IPS-20b (cell line): ENCODE measurements around the gene RDH16.
A peak's percentile ranks its signal among the peaks of the same experiment; 100 is the strongest.

Experiments
- H3K27ac ChIP-seq: one replicate; pipeline ENCODE4 v1.5.1; 2013; ENCODE audit warnings: low read length
- H3K27me3 ChIP-seq: 2 replicates; pipeline ENCODE4 v1.6.1; 2013; ENCODE audit warnings: mild to moderate bottlenecking, low read length, inconsistent platforms; ENCODE audit not compliant: insufficient read depth
- H3K36me3 ChIP-seq: 2 replicates; pipeline ENCODE4 v1.6.1; 2013; ENCODE audit warnings: low read depth, mild to moderate bottlenecking, inconsistent platforms, low read length, moderate library complexity; ENCODE audit not compliant: insufficient read depth
- H3K4me1 ChIP-seq: 2 replicates; pipeline ENCODE4 v1.6.1; 2013; ENCODE audit warnings: mild to moderate bottlenecking, control low read depth, inconsistent platforms, low read length, moderate library complexity; ENCODE audit not compliant: insufficient read depth
- H3K4me3 ChIP-seq: 2 replicates; pipeline ENCODE4 v1.5.1; 2013; ENCODE audit warnings: mild to moderate bottlenecking, low read length, inconsistent platforms
- H3K9ac ChIP-seq: 2 replicates; pipeline ENCODE4 v1.6.1; 2013; ENCODE audit warnings: low read depth, mild to moderate bottlenecking, inconsistent platforms, low read length, moderate library complexity
- H3K9me3 ChIP-seq: 2 replicates; pipeline ENCODE4 v1.6.1; 2013; ENCODE audit warnings: mild to moderate bottlenecking, low read depth, low read length, inconsistent platforms; ENCODE audit not compliant: insufficient read depth

Gene RDH16

GRCh38 chr12:56957229-56958052, at the start of gene RDH16:
Gene RDH16, minus strand, starts transcription at chr12:56957608. Its CDS starts 146 bp downstream, at chr12:56957462.
- Histone ChIP-seq H3K27ac (no peak within 1 kb of the TSS), H3K36me3 (no peaks in the 10 kb centered on the region), H3K9ac (no peak within 1 kb of the TSS), H3K27me3 (no peaks in the 10 kb centered on the region), H3K4me1 (no peaks in the 10 kb centered on the region), H3K4me3 (no peak within 1 kb of the TSS), H3K9me3 (peaks cover 21% of the 10 kb centered on the region)

GRCh38 chr12:57006809-57007475, 49.5 kb upstream of the RDH16 start:
- H3K36me3 ChIP-seq: peaks cover 31% of the 10 kb centered on the region
- H3K9ac ChIP-seq: peak overlapping the region; percentile 53; the same call in 1 of the 2 replicates
- no peak overlapping the region for H3K27ac ChIP-seq
- H3K4me3 ChIP-seq: peak overlapping the region; percentile 59; the same call in 1 of the 2 replicates
- no peaks in the 10 kb centered on the region for H3K27me3 ChIP-seq
- no peaks in the 10 kb centered on the region for H3K9me3 ChIP-seq
- peaks cover 30% of the 10 kb centered on the region for H3K4me1 ChIP-seq

GRCh38 chr12:57005980-57006808, 48.8 kb upstream of the RDH16 start, which contains the start of gene ZBTB39:
Gene ZBTB39, minus strand, starts transcription at chr12:57006546. Its CDS starts 1,629 bp downstream, at chr12:57004917.
- peaks cover 25% of the 10 kb centered on the region; the same call in 1 of the 2 replicates for H3K4me1 ChIP-seq
- no peaks in the 10 kb centered on the region for H3K27me3 ChIP-seq
- peak within 1 kb of the TSS; percentile 93 for H3K4me3 ChIP-seq
- H3K9ac ChIP-seq: peak within 1 kb of the TSS; percentile 95
- H3K27ac ChIP-seq: peak within 1 kb of the TSS; percentile 37
- no peaks in the 10 kb centered on the region for H3K9me3 ChIP-seq
- H3K36me3 ChIP-seq: peaks cover 37% of the 10 kb centered on the region

- Histone ChIP-seq H3K9ac (no peak overlapping the region), H3K27ac (no peak overlapping the region), H3K9me3 (no peaks in the 10 kb centered on the region), H3K27me3 (no peaks in the 10 kb centered on the region), H3K4me1 (peaks cover 12% of the 10 kb centered on the region; the same call in 1 of the 2 replicates), H3K4me3 (peak overlapping the region; percentile 93; the same call in 1 of the 2 replicates), H3K36me3 (peaks cover 52% of the 10 kb centered on the region)
Measured at GRCh38 chr12:57004651-57005050, 47.2 kb upstream of the RDH16 start.

GRCh38 chr12:57003395-57003794, 46.0 kb upstream of the RDH16 start:
- Histone ChIP-seq H3K4me1 (peaks cover 6% of the 10 kb centered on the region; the same call in 1 of the 2 replicates), H3K27me3 (no peaks in the 10 kb centered on the region), H3K9ac (no peak overlapping the region), H3K4me3 (no peak overlapping the region), H3K27ac (no peak overlapping the region), H3K9me3 (no peaks in the 10 kb centered on the region), H3K36me3 (peaks cover 62% of the 10 kb centered on the region)

GRCh38 chr12:57001448-57001906, 44.1 kb upstream of the RDH16 start:
- Histone ChIP-seq H3K4me1 (peaks cover 6% of the 10 kb centered on the region; the same call in 1 of the 2 replicates), H3K27me3 (no peaks in the 10 kb centered on the region), H3K9me3 (no peaks in the 10 kb centered on the region), H3K27ac (no peak overlapping the region), H3K9ac (no peak overlapping the region), H3K4me3 (no peak overlapping the region), H3K36me3 (peaks cover 62% of the 10 kb centered on the region)

- no peak overlapping the region for H3K9ac ChIP-seq
- H3K4me3 ChIP-seq: no peak overlapping the region
- peaks cover 4% of the 10 kb centered on the region; the same call in 1 of the 2 replicates for H3K4me1 ChIP-seq
- no peaks in the 10 kb centered on the region for H3K27me3 ChIP-seq
- peaks cover 62% of the 10 kb centered on the region for H3K36me3 ChIP-seq
- no peaks in the 10 kb centered on the region for H3K9me3 ChIP-seq
- H3K27ac ChIP-seq: no peak overlapping the region
Measured at GRCh38 chr12:57000393-57000792, 43.0 kb upstream of the RDH16 start.

- Histone ChIP-seq H3K4me3 (no peak overlapping the region), H3K27ac (no peak overlapping the region), H3K36me3 (peaks cover 56% of the 10 kb centered on the region), H3K27me3 (no peaks in the 10 kb centered on the region), H3K9ac (no peak overlapping the region), H3K4me1 (no peaks in the 10 kb centered on the region), H3K9me3 (no peaks in the 10 kb centered on the region)
Measured at GRCh38 chr12:56999456-56999855, 42.0 kb upstream of the RDH16 start.

GRCh38 chr12:56998981-56999380, 41.6 kb upstream of the RDH16 start:
- H3K9me3 ChIP-seq: no peaks in the 10 kb centered on the region
- no peak overlapping the region for H3K27ac ChIP-seq
- no peak overlapping the region for H3K4me3 ChIP-seq
- H3K9ac ChIP-seq: no peak overlapping the region
- no peaks in the 10 kb centered on the region for H3K4me1 ChIP-seq
- no peaks in the 10 kb centered on the region for H3K27me3 ChIP-seq
- H3K36me3 ChIP-seq: peaks cover 51% of the 10 kb centered on the region

GRCh38 chr12:56998316-56998715, 40.9 kb upstream of the RDH16 start:
- peaks cover 44% of the 10 kb centered on the region for H3K36me3 ChIP-seq
- no peaks in the 10 kb centered on the region for H3K4me1 ChIP-seq
- no peak overlapping the region for H3K27ac ChIP-seq
- no peaks in the 10 kb centered on the region for H3K9me3 ChIP-seq
- H3K27me3 ChIP-seq: no peaks in the 10 kb centered on the region
- no peak overlapping the region for H3K9ac ChIP-seq
- H3K4me3 ChIP-seq: no peak overlapping the region
